NCI-H2107 treated with DMSO at 0.1 percent for 48 hours (cell line): ENCODE data around the gene EXOC3L1.

Source experiments
- DNase-seq: peaks from one replicate; lab custom pipeline; 2025; ENCODE audit not compliant: unreplicated experiment; lab: John Stamatoyannopoulos, UW

The EXOC3L1 gene

DNA sequence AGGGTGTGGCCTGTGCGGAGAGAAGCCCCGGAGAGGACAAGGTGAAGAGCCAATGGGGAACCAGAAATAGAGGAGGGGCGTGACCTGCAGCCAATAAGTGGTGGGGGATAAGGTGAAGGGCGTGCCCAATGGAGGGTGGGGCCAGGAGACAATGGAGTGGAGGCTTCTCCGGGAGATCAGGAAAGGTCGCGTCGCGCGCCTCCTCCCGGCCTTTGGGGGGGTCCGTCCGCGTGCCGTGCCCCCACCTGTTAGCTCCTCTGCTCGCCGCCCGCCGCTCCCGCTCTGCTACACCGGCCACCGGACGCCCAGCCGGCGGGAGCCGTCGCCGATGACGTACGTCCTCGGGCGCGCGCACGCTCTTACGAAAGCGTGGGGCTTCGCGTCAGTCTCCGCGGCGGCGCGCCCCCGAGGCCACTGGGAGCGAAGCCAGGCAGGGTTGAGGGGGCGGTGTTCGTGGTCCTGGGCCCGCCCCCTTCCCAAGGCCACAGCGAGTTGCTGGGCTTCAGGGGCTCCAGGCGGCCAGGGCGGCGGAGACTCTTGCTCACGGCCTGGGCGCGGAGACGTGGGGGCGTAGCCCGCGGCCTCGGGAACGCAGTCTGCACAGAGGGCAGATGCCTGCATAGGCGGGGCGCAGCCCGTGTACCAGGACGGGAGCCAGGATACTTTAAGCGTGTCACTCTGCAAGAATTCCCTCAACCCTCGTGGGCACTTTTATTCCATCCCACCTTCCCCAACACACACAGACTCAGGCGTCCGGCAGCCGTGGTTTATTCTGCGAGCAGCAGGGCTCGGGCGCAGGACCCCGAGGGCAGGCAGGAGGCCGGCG is 6.1 kb downstream of the EXOC3L1 start, which contains the start of gene MATCAP1:
Gene MATCAP1, minus strand, starts transcription at position 337 of the 826 bp plus-strand sequence. CDS start 3,353 bp downstream, outside the sequence.
- peak; percentile 98 for DNase-seq

DNA sequence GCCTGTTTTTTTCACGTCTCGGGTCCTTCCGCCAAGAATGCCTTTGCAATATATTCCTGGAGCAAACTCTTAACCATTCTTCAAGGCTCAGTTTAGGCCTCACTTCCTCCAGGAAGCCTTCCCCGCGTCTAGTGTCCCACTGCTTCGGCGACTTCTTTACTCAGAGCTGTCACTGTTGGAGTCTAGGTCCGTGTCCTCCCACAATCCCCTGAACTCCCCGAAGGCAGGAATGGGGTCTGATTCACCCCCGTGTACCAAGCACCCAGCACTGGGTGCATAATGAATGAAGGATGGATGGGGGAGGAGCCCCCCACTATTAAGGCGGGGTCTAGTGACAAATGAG is 6.7 kb downstream of the EXOC3L1 start:
- DNase-seq = no peak

DNA sequence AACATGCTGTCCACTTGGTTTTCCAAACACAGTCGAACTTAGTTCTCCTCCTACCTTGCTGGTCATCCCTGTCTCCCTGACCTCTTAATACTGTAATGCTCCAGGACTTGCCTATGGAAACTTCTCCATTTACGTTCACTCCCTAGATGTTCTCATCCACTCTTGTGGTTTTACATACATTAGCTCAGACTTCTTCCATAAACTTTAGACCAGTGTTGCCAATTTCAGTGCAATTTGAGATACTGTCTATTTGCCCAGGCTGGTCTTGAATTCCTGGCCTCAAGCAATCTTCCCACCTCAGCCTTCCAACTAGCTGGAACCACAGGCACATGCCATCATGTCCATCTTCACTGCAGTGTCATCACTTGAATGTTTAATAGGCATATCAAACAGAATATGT is 7.6 kb downstream of the EXOC3L1 start:
- no peak for DNase-seq

DNA sequence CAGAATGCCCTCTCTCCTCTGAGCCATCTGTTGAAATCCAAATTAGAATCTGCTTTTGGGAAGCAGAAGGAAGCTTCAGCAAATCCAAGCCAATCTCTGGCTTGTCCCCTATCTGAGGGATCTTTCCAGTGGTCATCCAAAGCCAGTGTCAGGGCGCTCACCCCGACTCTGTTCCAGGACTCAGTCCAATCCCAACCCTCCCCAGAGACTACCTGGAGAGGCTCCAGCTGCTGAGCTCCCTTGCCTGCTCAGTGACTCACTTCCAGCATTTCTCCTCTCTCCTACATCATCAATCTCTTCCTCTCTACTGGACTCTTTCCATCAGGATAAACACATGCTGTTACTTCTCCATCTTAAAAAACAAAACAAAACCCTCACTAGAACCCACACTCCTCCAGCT is 8.6 kb downstream of the EXOC3L1 start:
- no peak for DNase-seq

DNA sequence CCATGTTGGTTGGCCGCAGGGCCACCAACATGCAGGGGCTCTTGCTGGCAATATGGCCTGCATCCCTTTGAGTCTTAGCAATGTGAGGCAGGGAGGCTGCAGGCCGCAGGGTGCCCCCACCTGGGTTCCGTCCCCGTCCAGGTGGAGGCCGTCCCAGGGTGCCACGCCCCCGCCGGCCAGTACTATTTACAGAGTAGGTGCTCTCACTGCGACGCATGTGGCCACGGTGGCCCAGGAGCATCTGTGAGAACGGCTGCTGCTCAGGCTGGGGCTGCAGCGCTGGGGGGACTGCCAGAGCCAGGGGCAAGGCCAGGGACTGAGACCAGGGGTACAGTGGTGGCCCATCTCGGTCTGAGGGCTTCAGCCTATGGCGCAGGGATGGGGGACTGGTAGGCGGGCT is 9.8 kb downstream of the EXOC3L1 start:
- no peak for DNase-seq

DNA sequence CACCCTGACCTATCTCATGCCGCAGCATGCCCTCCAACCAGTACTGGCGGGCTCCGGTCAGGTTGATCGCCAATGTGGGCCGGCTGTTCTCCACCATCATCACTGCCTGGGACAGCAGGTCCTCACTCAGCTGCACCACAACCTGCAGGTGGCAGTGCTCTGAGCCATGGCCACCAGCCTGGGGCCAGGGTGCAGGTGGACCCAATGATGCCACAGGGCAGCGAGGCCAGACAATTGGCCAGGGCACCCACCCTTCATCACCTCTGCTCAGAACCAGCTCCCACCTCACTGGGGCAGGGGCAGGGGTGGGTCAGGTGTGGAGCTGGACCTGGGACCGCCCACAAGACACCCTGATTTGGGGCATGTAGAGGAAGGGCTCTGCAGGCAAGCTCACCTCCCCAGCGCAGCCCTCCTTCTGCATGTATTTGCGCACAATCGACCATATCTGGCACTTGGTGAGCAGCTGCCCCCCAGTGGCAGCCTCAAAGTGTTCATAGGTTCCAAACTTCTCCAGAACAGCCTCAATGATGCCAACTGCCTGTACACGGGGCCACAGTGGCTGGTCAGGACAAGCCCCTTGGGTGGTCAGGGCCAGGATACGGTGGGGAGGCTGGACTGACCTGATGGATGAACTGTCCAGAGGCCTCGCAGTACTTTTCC is 10.4 kb downstream of the EXOC3L1 start:
- no peak for DNase-seq

DNA sequence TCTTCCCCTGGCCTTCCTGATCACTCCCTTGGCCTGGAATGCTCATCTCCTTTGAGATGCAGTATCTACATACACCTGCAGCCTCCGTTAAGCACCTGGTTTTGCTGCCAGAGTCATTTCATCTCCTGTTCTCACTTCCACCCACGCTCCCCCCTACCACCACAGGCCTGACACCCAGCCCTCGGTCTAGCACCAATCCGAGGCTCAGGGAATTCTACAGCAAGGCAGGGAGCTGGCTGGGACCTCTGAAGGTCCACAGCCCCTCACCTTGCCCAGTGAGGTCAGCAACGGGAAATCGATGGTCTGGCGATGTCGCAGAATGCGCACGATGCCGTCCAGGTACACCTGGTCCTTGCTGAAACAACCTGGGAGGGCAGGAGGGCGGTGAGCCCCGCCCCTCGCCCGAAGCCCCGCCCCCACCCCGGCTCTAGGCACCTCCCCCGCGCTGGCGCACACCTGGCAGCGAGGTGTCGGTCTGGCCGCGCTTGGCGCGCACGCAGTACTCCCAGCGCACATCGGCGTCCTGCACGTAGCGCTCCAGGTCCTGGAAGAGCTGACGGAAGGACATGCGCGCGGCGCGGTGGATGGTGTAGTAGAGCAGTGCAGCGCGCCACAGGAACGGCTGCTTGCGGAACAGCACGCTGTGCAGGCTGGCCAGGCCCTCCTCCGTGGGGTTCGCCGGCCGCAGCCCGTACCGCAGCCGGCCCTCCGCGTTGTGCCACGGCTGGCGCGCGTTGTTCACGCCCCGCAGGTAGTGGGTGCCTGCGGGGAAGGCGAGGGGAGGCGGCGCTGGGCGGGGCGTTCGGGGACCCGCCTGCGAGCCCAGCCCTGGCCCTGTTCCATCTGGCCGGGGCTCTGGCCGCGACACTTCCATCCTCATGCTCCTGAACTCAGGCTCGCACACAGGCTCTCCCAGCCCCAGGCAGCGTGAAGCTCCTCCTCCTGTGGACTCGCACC is 11.9 kb downstream of the EXOC3L1 start:
- DNase-seq = peak; percentile 58

DNA sequence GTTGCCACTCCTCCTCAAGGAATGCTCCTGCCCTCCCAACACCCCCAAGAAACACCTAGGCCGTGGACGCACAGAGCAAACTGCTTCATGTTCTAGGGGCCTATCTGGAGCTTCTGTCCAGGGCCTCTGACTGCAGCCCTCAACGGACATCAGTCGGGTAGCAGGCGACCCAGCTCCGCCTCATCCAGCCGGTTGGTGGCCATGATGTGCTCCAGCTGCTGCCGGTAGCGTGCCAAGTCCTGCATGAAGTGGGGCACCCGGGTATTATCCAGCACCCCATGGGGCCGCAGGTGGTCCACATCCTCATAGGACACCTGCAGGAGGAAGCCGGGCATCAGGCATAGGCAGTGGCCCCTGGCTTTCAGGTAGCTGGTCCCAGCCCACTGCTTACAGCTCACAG is 13.3 kb downstream of the EXOC3L1 start:
- DNase-seq = peak; percentile 12

DNA sequence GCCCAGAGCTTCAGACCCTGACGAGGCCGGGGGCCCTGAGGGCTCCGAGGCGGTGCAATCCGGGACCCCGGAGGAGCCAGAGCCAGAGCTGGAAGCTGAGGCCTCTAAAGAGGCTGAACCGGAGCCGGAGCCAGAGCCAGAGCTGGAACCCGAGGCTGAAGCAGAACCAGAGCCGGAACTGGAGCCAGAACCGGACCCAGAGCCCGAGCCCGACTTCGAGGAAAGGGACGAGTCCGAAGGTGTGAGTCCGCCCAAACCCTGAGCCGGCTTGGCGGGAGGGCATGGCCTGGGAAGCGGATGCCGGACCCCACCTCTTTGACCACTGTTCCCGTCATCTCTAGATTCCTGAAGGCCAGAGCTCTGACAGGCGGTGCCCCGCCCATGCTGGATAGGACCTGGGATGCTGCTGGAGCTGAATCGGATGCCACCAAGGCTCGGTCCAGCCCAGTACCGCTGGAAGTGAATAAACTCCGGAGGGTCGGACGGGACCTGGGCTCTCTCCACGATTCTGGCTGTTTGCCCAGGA is 15.2 kb downstream of the EXOC3L1 start:
- no peak for DNase-seq

DNA sequence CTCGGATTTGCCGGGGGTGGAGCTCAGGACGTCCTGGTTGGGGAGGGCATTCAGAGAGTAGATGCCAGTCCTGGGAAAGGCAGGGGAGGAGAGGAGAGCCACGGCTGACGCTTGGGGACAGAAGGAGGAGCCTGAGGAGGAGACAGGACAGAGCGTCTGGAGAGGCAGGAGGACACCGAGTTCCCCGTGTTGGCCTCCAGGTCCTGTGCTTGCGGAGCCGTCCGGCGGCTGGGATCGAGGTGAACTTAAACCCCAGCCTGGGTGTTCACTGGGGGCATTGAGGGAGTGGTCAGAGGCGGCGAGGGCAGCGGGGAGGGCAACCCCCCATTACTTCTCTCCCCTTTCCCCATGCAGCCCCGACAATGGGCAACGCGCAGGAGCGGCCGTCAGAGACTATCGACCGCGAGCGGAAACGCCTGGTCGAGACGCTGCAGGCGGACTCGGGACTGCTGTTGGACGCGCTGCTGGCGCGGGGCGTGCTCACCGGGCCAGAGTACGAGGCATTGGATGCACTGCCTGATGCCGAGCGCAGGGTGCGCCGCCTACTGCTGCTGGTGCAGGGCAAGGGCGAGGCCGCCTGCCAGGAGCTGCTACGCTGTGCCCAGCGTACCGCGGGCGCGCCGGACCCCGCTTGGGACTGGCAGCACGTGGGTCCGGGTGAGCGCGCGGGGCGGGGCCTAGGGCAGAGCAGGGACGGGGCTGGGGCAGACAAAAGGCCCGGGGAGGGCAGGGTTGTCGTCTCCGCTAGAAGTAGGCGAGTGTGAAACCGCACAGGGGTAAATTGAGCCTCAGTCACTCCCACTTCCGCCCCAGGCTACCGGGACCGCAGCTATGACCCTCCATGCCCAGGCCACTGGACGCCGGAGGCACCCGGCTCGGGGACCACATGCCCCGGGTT is 15.9 kb downstream of the EXOC3L1 start:
- DNase-seq = peak; percentile 62

DNA sequence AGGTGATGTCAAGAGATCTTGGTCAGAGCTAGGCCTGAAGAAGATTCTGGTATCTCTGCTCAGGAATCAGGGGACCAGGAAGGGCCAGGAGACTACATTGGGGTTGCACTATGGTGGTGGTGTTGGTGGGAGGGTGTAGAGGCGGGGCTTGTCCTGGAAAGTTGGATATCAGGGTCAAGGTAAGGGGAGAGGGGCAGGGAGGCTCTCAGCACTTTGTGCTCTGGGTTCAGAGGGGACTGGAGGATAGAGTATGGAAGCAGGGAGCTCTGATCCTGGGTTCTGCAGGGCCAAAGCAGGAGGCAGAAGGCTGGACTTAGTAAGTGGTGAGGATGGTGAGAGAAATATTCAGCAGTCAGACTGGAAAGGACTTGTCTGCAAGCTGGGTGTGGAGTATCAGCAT is 16.6 kb downstream of the EXOC3L1 start:
- DNase-seq = no peak

DNA sequence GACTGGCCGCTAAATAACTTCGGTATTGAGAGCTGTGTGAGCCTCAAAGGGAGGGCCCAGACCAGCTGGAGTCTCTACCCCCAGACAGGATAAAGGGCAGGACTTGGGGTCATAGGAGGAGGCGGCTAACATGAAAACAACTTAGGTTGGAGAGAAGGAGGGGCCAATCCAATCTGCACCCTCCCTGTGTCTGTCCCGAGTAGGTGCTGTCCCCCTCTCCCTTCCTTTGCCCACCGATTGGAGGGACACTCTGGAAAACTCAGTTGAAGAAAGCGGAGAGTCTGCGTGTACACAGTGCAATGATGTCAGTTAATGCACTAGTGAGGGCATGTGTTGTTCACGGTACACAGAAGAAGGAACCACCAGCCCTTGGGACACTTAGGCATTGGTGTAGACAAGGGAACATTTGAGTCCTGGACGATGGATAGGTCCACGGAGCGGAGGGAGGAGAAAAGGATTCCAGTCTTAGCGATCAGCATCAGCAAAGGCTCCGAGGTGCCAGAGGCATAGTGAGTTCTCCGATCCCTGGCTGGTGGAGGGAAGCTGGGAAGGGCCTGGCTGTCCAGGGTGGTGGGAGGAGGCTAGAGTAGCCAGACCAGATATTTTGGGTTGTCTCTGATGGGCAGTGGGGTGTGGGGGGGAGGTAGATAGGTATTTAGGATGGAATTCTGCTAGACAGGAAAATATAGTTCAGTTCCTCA is 18.8 kb downstream of the EXOC3L1 start:
- no peak for DNase-seq

DNA sequence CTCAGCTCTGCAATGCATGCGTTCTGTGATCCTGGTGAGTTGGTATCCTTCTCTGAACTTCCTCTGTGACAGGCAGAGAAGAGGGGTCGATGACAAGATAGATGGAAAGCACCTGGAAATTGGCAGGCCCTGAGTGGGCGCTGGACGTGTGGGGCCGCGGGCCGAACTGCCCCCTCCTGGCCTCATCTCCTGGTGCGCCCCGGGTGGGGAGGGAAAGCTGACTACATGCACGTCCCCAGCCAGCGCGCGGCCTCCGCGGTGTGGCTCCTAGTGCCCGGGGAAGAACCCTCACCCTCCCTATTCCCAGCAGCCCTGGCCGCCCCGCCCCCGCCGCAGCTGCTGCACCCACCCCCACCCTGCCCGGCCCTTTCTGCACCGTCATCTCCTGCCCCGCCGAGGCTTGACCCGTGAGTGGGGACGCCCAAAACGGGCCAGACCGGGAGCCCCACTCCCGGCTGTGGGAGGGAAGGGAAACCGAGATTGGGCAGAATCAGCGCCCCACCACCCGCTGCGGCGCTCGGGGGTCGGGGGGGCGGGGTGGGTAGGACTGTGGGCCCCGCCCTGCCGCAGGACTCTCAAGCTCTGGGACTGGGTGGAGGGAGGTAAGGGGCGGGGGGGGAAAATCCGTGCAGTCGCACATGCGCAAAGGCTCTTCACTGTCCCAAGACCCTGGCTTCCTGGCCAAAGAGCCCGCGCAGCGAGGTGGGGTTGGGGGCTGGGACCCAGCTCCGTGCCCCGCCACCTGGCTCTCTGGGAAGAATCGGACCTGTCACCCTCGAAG is 19.6 kb downstream of the EXOC3L1 start, which contains the start of gene NOL3:
Gene NOL3, plus strand, starts transcription at position 371 of the 781 bp plus-strand sequence.
- DNase-seq = peak; percentile 53

DNA sequence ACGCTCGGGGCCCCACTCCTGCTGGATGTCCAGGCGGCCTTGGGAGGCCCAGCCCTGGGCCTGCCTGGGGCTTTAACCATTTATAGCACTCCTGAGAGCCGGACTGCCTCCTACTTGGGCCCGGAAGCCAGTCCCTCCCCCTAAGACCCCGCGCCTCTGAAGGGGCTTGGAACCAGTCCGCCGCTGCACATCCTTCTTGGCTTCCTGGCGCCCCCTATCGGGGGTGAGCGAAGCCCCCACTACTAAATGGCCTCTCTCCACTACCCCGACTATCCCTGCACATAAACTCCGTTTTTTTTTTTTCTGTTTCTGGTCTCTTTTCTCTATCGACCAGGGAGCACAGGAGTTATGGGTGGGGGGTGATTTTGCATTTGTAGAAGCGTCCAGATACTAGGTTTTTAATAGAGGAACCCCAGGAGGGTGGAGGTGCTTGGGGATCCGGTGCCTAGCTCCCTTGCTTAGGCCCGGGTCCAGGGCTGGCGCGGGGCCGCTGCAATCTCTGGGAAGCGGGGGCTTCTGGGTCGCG is 20.2 kb downstream of the EXOC3L1 start:
- DNase-seq = no peak

DNA sequence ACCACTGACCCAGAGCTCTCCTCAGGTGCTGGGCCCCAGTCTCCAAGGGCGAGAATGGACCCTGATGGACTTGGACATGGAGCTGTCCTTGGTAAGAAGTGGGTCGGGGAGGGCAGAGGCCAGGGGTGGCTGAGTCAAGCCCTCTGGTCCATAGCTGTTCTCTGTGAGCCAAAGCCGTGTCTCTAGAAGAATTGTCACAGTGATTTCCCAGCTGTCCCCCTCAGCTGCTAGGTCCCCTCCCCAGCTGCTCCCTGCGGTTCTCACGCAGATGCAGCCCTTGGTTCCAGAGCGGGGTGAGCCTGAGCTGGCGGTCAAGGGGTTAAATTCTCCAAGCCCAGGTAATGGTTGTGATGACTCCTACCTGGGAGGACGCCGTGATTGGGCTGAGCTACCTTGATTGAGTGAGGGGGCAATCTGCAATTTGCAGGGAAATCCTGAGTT is 20.9 kb downstream of the EXOC3L1 start:
- no peak for DNase-seq

DNA sequence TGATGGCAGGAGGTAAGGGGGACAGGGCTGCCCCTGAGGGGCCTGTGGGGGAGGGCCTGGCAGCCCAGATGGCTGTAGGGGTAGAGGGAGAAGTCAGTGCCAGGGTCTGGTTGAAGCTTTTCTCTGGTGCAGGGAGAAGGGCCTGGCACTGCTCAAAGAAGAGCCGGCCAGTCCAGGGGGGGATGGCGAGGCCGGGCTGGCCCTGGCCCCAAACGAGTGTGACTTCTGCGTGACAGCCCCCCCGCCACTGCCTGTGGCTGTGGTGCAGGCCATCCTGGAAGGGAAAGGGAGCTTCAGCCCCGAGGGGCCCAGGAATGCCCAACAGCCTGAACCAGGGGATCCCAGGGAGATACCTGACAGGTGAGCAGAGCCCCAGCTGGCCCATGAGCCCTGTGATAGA is 22.3 kb downstream of the EXOC3L1 start:
- no peak for DNase-seq

DNA sequence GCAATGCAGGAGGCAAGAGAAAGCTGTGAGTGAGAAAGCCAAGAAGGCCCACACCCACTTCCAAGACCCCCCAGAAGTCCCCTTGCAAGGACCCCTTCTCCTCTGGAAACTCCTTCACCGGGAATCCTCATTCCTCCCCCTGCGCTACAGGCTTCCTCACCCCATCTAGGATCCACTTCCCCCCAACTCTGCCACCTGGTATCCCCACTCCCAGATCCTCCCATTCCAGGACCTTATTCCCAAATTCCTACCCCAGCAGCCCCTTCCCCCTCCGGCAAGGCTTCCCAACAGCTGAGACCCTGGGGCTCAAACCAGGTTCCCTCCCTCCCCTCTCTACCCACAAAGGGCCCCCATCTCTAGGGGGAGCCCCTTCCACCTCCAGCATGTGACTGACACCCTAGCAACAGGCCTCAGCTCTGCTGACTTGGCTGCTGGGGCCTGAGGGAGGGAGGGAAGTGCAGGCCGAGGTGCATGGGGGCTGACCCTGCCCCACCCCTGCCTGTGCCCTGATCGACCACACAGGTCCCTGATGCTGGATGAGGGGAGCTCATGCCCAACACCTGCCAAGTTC is 23.3 kb downstream of the EXOC3L1 start:
- no peak for DNase-seq

DNA sequence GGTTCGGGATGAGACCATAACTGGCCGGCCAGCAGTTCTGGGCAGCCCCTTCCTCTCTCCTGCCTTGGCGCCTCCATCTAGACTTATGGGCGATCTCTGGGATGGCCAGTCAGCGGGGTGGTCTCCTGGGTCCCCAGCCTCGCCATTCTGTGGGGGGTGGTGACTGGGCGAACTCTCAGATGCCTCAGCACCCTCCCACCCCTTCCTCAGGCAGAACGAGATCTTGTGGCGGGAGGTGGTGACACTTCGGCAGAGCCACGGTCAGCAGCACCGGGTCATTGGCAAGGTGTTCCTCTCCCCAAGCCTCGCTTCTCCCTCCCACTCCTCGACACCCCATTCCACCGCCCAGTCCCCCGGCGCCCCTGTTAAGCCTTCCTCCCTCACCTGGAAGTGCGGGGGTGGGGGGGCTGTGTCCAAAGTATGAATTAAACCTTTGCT is 23.8 kb downstream of the EXOC3L1 start:
- no peak for DNase-seq
